HTERT RPE-1 (cell line): ENCODE measurements around the gene TMEM150C.

ENCODE experiments used
- in situ Hi-C: fragments of 300-500 bp; cut with MboI; formaldehyde crosslinking; loops from 4 replicates; pipeline ENCODE4 v1.14.3; 2020; ENCODE audit warnings: low sequenced_read_pairs

TMEM150C gene

DNA sequence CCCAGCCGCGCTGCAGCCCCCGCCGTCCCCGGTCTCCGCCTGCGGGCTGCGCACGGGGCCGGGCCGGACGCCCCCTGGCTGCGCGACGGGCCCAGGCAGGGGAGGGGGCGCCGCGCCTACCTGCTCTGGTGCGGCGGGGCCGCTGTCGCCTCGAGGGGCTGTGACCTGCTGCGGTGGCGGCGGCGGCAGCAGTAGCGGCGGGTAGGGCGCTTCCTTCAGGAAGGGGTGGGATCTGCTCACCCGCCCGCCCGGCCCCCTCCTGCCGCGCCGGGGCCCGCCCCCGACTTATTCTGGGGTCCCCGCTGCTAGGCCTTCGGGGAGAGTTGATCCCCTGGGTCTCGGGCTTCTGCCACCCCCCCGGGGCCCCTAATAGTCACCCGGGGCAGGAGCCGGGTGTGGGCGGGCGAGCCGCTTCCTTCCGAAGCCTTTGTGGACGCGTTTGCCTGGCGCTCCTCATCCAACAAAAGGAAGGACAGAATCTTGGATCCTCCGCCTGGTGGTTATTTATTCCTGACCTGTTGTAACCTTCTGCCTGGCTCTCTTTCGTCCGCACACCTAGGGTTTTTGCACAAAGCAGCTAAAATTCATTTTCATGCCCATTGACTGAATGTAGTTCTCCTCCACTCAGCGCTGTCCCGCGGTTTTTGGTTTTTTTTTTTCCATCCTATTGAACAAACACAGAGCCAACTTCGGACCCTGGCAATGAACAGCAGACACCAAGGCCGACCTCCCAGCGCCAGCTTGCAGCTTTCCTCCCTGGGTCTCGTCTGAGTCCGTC is at the start of gene TMEM150C:
TSS of gene TMEM150C (minus strand) at position 203 of the 778 bp plus-strand sequence. CDS start 57,331 bp downstream, outside the sequence.
- in situ Hi-C loops: no loop called here

DNA sequence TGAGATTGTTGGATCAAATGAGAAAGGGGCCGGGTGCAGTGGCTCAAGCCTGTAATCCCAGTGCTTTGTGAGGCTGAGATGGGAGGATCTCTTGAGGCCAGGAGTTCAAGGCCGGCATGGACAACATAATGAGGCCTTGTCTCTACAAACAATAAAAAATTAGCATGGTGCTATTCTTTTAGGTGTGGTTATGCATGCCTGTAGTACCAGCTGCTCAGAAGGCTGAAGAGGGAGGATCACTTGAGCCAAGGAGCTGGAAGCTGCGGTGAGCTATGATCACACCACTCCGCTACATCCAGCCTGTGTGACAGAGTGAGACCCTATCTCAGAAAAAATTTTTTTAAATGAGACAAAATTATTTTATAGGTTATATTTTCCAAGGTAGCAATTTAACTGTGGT is 49.7 kb upstream of the TMEM150C start:
- in situ Hi-C loops: no loop called here

DNA sequence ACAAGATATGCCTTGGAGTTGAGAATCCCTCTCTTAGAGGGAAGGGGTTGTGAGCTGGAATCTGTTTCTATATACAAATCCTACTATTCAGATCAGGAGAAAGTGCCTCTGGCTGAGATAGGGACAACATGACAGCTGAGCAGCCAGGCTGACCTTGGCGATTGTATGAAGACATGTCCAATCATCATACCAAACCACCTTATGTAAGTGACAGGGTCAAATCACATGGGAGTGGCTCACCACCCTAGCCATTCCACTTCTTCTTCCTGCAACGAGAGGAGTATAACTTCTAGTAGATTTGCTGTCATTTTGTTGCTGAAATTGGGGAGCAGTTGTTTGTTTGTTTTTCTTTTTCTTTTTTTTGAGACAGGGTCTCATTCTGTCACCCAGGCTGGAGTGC is 48.3 kb upstream of the TMEM150C start:
- in situ Hi-C loops: no loop called here

DNA sequence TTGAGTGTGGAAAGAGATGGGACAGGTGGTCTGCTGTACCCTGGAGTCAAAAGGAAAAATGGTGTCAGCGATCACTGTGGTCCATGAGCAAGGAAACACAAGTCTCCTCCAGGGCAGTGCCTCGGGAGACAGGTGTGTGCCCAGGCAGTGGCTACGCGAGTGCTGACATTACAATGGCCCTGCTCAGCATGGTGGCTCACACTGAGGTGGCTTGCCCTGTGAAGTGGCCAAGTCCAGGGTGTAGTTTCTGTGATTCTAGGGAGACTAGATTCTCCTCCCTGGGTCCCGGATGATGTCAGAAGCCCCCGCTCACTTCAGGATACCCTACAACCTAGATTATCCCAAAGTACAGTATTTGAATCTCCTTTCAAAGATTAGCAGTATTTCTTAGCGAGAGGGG is 44.8 kb upstream of the TMEM150C start:
- in situ Hi-C loops: no loop called here

DNA sequence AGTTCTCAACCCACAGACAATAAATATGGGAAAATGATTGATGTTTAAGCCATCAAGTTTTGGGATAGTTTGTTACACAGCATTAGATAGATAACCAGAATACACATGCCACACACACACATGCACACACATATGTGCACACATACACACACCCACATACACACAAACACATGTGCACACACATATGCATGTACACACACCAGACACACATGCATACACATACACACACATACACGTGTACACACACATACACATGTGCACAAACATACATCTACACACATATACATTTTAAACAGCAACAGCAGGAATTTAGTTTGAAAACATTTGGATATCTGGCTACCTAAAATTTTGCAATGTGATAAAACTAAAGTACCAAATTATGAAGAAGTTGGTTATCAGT is 42.7 kb upstream of the TMEM150C start:
- in situ Hi-C loops: no loop called here

DNA sequence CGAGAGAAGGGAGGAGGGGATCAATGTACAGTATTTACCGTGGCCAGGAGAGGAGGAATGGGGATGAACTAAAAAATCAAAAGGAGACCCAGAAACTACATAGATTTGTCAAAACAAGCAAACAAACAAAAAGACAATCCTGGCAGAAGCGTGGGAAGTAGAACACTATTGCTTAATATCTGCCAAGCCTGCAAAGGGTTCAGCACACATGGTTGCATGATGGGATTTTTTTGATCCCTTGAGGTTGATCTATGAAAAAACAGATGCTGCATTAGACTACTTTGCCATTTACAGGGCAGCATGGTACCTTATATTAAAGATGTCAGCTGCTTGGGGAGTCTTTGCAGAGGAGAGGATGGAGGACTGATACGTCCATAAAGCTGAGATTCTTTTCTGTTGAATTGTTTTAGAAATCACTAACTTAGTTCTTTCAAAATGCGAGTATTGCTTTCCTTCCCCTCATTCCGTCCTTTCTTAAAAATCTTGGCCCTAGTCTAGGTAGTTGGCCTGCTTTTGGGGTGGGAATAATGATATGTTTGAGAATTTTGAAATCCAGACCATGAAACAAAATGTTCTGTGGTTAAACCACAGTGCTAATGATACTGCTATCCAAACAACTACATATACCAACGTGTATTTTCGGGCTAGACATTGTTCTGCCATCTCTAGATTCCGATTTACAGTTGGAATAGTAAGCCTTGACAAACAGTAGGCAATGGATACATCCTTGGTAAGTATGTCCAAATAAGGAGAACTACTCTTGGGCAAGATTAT is 39.6 kb upstream of the TMEM150C start:
- in situ Hi-C loops: no loop called here

DNA sequence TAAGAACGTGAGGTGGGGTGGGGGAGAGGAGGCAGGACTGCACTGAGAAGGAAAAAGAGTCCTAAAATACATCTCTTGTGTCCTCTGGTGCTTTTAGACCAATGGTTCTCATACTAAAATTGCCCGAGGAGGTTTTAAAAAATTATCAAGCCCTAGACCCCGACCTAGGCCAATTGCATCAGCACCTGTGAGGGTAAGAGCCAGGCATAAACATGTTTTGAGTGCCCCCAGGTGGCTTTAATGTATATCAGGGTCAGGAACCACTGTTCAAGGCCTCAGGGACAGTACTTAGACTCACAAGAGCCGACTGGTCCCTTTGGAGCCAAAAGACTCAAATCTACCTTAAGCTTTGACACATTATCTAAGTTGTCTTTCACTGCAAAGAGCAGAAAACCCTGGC is 37.5 kb upstream of the TMEM150C start:
- in situ Hi-C loops: no loop called here

DNA sequence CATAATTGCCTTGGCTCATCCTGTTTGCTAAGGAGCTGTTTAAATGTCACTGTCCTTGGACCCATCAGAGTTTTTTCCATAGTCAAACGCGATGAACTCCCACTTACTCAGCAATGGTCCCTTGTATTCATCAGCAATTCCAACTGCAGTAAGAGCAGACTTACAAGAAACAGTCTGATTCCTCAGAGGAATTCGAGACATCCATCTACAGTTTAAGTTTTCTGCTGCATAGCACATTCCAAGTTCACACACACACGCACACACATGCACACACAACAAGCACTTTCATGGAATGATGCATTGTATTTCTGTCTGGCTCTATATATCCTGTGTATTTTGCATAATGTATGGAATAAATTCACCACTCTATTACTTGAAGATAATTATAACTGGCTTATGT is 32.7 kb upstream of the TMEM150C start:
- in situ Hi-C loops: no loop called here

DNA sequence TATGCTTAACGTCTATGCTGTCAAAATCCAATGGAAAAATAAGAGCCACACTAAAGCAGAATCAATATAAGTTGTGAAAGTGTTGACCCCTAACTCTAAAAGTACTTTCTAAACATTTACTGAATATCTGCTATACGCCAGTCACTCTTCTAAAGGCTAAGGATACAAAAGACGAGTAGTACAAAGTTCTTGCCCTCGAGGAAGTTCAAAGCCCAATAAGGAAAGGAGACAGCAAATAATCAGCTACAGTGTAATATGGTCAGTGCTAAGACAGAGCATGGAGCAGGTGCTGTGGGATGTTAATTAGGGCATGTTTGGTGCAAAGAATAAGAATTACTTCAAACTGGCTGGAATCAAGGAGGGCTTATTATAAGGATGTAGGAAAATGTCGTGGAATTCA is 31.6 kb upstream of the TMEM150C start:
- in situ Hi-C loops: no loop called here

DNA sequence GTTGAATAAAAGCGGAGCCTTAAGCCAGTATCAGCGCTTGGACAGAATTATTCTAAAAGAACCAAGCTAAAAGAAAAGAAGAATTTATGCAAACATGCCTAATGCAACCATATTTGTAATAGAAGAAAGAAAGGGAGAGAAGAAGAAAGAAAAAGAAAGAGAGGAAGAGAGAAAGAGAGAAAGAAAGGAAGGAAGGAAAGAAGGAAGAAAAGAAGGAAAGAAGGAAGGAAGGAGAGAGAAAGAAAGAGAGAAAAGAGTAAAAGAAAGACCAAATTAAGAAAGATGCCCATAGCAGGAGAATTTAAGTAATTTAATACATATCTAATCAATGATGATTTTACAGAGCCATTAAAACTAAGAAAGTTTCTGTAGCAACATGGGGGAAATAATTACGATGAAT is 30.9 kb upstream of the TMEM150C start:
- in situ Hi-C loops: no loop called here

DNA sequence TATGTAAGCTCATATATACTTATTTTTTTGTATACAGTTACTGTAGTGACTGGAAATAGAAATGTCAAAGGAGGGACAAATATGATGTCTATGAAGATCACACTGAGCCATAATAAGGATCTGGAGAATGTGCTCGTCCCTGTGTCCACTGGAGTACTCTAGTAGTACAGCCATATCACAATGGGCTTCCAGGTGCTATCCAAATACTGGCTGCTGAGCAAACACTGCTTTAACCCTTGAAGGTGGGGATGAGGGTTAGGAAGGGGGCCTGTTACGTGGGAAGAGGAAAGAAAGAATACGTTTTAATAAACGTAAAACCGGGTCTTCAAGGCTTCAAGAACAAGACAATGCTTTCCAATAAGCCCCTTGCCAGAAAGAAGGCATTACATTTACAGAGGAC is 29.8 kb upstream of the TMEM150C start:
- in situ Hi-C loops: no loop called here

DNA sequence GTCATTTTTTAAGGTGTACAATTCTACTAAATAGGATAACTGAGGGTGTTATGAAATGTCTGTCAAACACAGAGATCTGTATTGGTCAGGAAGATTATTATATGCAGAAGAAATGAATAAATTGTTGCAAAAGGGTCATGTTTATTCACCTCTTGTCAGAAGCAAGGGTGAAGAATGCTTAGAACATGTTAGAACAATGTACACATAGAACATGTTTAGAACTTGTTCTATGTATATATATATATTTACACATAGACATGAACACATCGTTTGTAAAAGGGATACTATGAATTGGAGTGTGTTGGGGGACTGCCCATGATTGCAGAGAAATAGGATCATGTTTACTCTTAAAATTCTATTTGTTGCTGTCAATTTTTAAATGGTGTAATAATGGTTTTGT is 28.0 kb upstream of the TMEM150C start:
- in situ Hi-C loops: no loop called here

DNA sequence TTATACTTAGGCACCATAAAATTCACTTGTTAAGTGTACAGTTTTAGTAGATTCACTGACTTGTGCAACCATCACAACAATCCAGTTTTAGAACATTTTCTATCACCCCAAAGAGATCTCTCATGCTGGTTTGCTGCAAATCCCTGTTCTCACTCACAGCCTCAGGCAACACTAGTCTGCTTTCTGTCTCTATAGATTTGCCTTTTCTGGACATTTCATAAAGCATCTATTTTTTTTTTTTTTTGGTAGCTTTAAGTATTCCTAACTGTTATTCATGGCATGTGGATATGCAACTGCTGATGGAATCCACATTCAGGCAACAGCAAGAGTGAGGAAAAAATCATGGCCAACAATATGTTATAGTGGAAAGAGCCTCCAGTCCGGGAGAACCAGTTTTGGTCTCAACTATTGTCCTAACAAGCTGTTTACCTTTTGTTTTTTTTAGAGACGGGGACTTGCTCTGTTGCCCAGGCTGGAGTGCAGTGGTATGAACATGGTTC is 27.0 kb upstream of the TMEM150C start:
- in situ Hi-C loops: no loop called here

DNA sequence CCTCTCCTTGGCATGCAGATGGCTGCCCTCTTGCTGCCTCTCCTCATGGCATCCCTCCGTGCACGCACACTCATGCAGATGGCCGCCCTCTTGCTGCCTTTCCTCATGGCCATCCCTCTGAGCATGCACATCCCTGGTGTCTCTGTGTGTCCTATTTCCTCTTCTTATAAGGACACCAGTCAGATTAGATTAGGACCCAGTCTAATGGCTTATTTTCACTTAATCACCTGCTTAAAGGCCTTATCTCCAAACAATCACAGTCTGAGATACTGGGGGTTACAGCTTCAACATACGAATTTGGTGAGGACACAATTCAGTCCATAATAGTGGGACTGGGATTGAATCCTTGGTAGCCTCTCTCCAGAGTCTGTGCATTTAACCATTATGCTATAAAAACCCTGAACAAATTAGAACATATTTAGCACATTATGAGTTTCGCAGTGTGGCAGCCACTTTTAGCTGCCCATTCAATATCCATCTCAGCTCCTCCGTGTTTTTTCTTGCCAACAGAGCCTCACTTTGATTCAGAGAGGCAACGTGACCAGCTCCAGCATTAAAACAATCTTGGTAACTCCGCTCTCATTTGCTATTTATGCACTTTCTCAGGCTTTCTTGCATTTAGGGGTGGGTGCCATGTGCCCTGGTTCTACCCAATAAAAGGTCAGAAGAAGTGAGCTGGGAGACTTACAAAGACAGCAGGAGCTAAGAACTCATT is 26.2 kb upstream of the TMEM150C start:
- in situ Hi-C loops: no loop called here

DNA sequence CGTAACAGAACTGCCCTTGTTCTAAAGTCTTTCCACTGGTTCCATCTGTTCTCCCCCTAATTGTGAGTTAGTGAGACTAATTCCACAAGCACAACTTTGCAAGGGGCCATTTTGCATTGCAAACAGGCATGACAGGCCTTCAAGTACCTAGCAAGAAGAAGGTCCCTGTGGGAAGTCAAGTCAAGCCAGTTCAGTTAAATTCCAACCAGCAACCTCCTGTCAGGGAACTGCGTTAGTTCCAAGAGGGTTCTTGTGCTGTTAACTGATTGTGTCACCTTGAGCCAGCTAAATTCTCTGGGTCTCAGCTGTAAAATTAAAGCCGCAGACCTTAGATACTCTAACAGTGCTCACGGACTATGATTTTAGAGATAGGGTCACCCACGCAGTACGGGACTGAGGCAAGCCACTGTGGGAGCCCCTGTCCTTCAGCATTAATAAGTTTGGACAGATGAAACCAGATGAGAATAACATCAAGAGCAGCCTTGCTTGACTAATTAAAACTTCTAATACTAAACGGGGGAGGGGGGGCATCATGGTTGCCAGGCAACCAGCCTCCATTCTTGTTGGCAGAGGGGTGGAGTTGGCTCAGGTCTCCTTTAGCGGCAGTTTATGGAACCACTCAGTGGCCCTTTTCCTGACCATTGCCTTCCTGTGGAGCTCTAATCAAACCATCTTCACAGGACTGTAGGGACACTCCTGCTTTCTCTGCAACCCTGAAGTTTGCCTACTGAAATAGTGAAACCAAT is 24.1 kb upstream of the TMEM150C start:
- in situ Hi-C loops: no loop called here

DNA sequence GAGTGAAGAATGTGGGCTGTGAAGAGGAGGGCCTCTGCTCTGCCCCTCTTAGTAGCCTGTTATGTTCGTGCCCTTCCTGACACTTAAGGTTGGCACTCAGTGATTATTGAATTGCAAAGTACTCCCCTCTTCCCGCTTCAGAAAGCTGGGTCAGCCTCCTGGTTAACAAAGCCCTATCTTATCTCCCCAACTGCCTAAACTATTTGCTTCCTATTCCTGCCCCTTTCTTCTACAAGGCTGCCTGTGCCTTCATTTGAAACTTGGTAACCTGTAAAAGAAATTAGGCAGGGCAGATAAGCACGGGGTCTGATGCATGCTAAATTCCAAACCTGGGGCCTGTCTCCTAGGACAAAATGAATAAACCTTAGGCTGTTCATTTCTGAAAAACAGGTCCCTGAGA is 23.1 kb upstream of the TMEM150C start:
- in situ Hi-C loops: no loop called here

DNA sequence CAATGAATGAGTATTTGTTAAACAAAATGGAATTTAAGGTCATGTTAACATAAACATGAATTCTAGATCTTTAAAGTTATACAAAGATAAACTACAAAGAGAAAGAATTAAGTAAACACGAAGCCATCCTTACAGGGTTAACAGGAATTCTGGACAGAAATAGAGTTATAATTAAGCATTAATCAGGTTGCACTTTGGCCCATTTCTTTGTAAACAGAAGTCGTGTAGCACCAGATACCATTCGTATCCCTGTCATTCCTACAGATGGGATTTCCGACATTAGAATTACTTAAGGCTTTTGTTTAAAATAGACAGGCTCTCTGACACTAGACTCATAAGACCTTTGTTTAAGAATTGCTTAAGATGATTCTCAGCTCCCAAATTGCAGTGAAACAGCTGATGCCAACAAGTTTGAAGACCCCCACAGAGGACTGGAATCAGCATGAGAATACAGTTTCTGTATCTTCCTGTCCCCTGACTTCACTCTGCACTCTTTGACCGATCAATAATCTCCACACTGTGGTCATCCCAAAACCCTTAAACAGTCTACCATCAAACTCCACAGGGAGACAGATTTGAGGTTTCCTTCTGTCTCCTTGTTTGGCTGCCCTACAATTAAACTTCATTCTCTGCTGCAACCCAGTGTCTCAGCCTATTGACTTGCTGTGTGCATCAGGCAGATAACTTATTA is 22.3 kb upstream of the TMEM150C start:
- in situ Hi-C loops: no loop called here

DNA sequence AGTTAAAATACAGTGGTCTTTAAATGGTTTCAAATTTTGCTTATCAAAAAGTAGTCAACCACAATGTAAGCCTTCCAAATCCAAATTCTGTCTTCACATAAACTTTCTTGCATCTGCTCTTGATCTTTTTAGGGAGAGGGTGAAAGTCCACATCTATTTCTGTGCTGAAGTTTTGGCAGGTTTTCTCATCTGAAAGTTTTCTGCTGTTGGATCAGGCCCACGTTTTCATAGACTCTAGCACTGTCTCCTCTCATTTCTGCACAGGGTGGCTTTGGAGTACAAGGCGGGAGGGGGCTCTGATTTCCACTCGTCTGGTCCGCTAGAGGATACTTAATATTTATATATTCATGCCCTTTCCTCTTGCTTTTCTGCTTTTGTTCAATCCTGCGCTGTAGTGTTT is 18.1 kb upstream of the TMEM150C start:
- in situ Hi-C loops: no loop called here

DNA sequence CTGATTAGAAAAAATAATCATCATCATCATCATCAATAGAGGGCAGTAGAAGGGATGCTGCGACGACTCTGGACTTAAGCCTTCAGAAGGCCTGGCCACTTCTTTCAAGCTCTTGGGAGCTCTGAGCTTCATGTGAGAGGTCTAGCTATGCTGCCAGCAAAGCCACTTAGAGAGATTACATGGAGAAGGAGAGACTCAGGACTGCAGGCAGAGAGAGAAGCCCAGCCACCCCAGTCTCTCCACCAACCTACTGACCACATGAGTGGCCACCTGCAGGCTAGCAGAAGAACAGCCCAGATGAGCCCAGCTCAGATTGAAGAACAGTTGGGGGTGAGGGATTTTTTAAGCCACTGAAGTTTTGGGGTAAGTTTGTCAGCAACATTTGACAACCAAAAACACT is 17.1 kb upstream of the TMEM150C start:
- in situ Hi-C loops: no loop called here

DNA sequence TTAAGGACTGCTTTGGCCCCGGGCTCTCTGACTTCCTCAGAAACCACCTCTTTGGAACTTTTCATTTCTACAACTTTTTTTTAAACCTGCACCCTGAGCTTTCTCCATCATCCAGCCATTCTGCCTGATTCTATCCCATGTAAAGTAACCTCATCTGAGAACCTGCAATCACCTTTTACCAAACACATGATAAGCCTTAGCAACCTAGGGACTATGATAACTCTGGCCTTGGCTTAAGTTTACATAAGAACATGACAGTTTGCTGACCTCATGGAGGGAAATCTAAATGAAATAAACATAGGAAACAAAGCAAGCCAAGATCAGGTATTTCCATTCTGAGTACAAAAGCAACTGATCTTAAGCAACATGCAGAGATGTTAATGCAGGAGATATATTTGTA is 15.7 kb upstream of the TMEM150C start:
- in situ Hi-C loops: no loop called here
